Uterus (tissue), 2 donors: ENCODE results near the gene HOTAIR.

Source experiments
- POLR2A ChIP-seq, 2 donors: fragments of 450-650 bp; IDR thresholded peaks; one replicate each; pipeline ENCODE4 v1.6.1; 2016; ENCODE audit warnings: antibody characterized with exemption in 2 of 2, mild to moderate bottlenecking in 1 of 2, moderate library complexity in 1 of 2
- TF ChIP-seq, protein P1 (sequence below), 4 experiments: fragments of 200-600 bp in 2 of 4; fragments of 450-650 bp in 2 of 4; sonication (generic) in 2 of 4; IDR thresholded peaks; one replicate each; pipeline ENCODE4 v1.5.1; 2016 to 2019; ENCODE audit warnings: antibody characterized with exemption in 4 of 4, mild to moderate bottlenecking in 2 of 4, moderate library complexity in 1 of 4

DNA sequence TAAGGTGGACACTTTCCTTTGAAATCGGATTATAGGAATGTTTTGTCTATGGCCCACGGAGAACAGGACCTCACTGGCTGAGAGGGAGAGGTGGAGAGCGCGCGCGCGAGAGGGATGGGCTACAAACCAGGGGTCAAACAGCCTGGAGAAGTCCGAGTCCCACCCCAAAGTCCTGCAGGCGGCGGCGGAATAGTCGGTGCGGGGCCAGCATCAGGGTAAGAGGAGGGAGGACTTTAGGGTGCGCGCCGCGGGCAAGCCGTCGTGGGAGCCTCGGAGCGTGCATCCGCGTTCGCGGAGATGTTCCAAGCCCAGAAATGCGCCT, 30.7 kb upstream of the HOTAIR start:
- TF ChIP-seq, protein P1, sequence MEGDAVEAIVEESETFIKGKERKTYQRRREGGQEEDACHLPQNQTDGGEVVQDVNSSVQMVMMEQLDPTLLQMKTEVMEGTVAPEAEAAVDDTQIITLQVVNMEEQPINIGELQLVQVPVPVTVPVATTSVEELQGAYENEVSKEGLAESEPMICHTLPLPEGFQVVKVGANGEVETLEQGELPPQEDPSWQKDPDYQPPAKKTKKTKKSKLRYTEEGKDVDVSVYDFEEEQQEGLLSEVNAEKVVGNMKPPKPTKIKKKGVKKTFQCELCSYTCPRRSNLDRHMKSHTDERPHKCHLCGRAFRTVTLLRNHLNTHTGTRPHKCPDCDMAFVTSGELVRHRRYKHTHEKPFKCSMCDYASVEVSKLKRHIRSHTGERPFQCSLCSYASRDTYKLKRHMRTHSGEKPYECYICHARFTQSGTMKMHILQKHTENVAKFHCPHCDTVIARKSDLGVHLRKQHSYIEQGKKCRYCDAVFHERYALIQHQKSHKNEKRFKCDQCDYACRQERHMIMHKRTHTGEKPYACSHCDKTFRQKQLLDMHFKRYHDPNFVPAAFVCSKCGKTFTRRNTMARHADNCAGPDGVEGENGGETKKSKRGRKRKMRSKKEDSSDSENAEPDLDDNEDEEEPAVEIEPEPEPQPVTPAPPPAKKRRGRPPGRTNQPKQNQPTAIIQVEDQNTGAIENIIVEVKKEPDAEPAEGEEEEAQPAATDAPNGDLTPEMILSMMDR (IDR thresholded peaks at IDR 0.05) = no peak
- TF ChIP-seq POLR2A (IDR thresholded peaks at IDR 0.05) = no peak
